Astrocyte (in vitro differentiated cells and primary cell): ENCODE data around the gene ALK. TPM values are rescaled to one million over a fixed set of nuclear protein-coding genes. Genes with fewer than 3 reads are reported as not detected.

Source experiments
- DNase-seq: peaks from one replicate; pipeline ENCODE4 v3.0.0-alpha.2; 2010; ENCODE audit warnings: low read depth
- FAIRE-seq: peaks from 2 replicates; lab custom pipeline; 2011; peaks lifted over from hg19 to GRCh38; lab: Jason Lieb, UNC
- H2AFZ ChIP-seq: 2 replicates; pipeline ENCODE4 v1.6.0; 2012; ENCODE audit warnings: low read depth, low read length, inconsistent platforms
- H3K27ac ChIP-seq: 2 replicates; pipeline ENCODE4 v1.5.1; 2011; ENCODE audit warnings: low read depth, low read length, inconsistent platforms
- H3K27me3 ChIP-seq: 2 replicates; pipeline ENCODE4 v1.6.0; 2011; ENCODE audit warnings: low read length, inconsistent platforms; ENCODE audit not compliant: insufficient read depth
- H3K36me3 ChIP-seq: 2 replicates; pipeline ENCODE4 v1.5.1; 2011; ENCODE audit warnings: low read length, inconsistent platforms; ENCODE audit not compliant: insufficient read depth
- H3K4me1 ChIP-seq: 2 replicates; pipeline ENCODE4 v1.5.1; 2011; ENCODE audit warnings: low read length, inconsistent platforms; ENCODE audit not compliant: insufficient read depth
- H3K4me2 ChIP-seq: 2 replicates; pipeline ENCODE4 v1.6.0; 2012; ENCODE audit warnings: low read length, inconsistent platforms
- H3K4me3 ChIP-seq: 2 replicates; pipeline ENCODE4 v1.5.1; 2011; ENCODE audit warnings: low read depth, mild to moderate bottlenecking, low read length, inconsistent platforms; ENCODE audit not compliant: insufficient read depth
- H3K79me2 ChIP-seq: 2 replicates; pipeline ENCODE4 v1.6.0; 2012; ENCODE audit warnings: mild to moderate bottlenecking, low read length, inconsistent platforms; ENCODE audit not compliant: insufficient read depth
- H3K9ac ChIP-seq: 2 replicates; pipeline ENCODE4 v1.6.0; 2012; ENCODE audit warnings: mild to moderate bottlenecking, low read length, inconsistent platforms
- H3K9me3 ChIP-seq: 2 replicates; pipeline ENCODE4 v1.5.1; 2012; ENCODE audit warnings: low read depth, mild to moderate bottlenecking, low read length, inconsistent platforms; ENCODE audit not compliant: insufficient read depth
- H4K20me1 ChIP-seq: 2 replicates; pipeline ENCODE4 v1.6.0; 2012; ENCODE audit warnings: low read length, inconsistent platforms; ENCODE audit not compliant: insufficient read depth
- H3K27ac Mint-ChIP-seq: one replicate; pipeline ENCODE4 v1.8.0; 2021; ENCODE audit warnings: mild to moderate bottlenecking, mixed read lengths; ENCODE audit not compliant: unreplicated experiment
- H3K27me3 Mint-ChIP-seq: one replicate; pipeline ENCODE4 v1.8.0; 2021; ENCODE audit warnings: low read depth, mixed read lengths; ENCODE audit not compliant: unreplicated experiment
- H3K36me3 Mint-ChIP-seq: one replicate; pipeline ENCODE4 v1.8.0; 2021; ENCODE audit warnings: low read depth, mixed read lengths; ENCODE audit not compliant: unreplicated experiment
- H3K4me1 Mint-ChIP-seq: one replicate; pipeline ENCODE4 v1.8.0; 2021; ENCODE audit warnings: low read depth, mixed read lengths; ENCODE audit not compliant: unreplicated experiment
- H3K4me3 Mint-ChIP-seq: one replicate; pipeline ENCODE4 v1.8.0; 2021; ENCODE audit warnings: mild to moderate bottlenecking, moderate library complexity, mixed read lengths; ENCODE audit not compliant: unreplicated experiment
- H3K9me3 Mint-ChIP-seq: one replicate; pipeline ENCODE4 v1.8.0; 2021; ENCODE audit warnings: mild to moderate bottlenecking, mixed read lengths; ENCODE audit not compliant: unreplicated experiment
- CTCF ChIP-seq: IDR thresholded peaks from 2 replicates; pipeline ENCODE4 v1.5.1; 2011; ENCODE audit warnings: low read depth, mild to moderate bottlenecking, inconsistent platforms, low read length, moderate library complexity; ENCODE audit not compliant: insufficient read depth
- EZH2 ChIP-seq: IDR thresholded peaks from 2 replicates; pipeline ENCODE4 v1.6.1; 2012; ENCODE audit warnings: mild to moderate bottlenecking, low read length, inconsistent platforms; ENCODE audit not compliant: insufficient read depth
- total RNA-seq: library from RNA; stranded (reverse); gene quantifications from 2 replicates; pipeline ENCODE4 v1.2.1, GENCODE V29; 2021

The ALK gene
- total RNA-seq, 1 donor from 2014 or later: 0.16 TPM

GRCh38 chr2:29799628-29800027 lies 121.8 kb downstream of the ALK start:
- no peaks in the 10 kb centered on the region for H3K9me3 Mint-ChIP-seq
- no peaks in the 10 kb centered on the region for H3K36me3 Mint-ChIP-seq
- Histone ChIP-seq H3K4me2 (no peak overlapping the region), H3K27ac (no peak overlapping the region), H3K27me3 (peaks cover 6% of the 10 kb centered on the region), H3K4me1 (no peaks in the 10 kb centered on the region), H3K9me3 (no peaks in the 10 kb centered on the region), H4K20me1 (no peaks in the 10 kb centered on the region), H3K36me3 (no peaks in the 10 kb centered on the region), H3K79me2 (no peaks in the 10 kb centered on the region), H2AFZ (no peak overlapping the region), H3K4me3 (no peak overlapping the region), H3K9ac (no peak overlapping the region)
- no peak overlapping the region for H3K27ac Mint-ChIP-seq
- peaks cover 12% of the 10 kb centered on the region for H3K27me3 Mint-ChIP-seq
- no peak for TF ChIP-seq EZH2
- TF ChIP-seq CTCF: no peak
- no peak overlapping the region for H3K4me3 Mint-ChIP-seq
- FAIRE-seq: no peak
- H3K4me1 Mint-ChIP-seq: no peaks in the 10 kb centered on the region
- DNase-seq: no peak

- no peaks in the 10 kb centered on the region for H4K20me1 ChIP-seq
These were observed 123.5 kb downstream of the ALK start for GRCh38 chr2:29797916-29798315.

More at GRCh38 chr2:29797916-29798315, 123.5 kb downstream of the ALK start:
- H3K36me3 ChIP-seq: no peaks in the 10 kb centered on the region
- peaks cover 12% of the 10 kb centered on the region for H3K27me3 Mint-ChIP-seq
- H3K36me3 Mint-ChIP-seq: no peaks in the 10 kb centered on the region
- H3K79me2 ChIP-seq: no peaks in the 10 kb centered on the region
- no peak overlapping the region for H3K27ac ChIP-seq
- DNase-seq: no peak
- no peak overlapping the region for H3K9ac ChIP-seq
- no peak overlapping the region for H3K4me2 ChIP-seq
- H3K27ac Mint-ChIP-seq: no peak overlapping the region
- H3K9me3 ChIP-seq: no peaks in the 10 kb centered on the region
- no peak for FAIRE-seq
- H3K4me3 ChIP-seq: no peak overlapping the region
- H2AFZ ChIP-seq: no peak overlapping the region
- peaks cover 6% of the 10 kb centered on the region for H3K27me3 ChIP-seq
- TF ChIP-seq CTCF: no peak
- no peaks in the 10 kb centered on the region for H3K4me1 Mint-ChIP-seq
- H3K9me3 Mint-ChIP-seq: peaks cover 2% of the 10 kb centered on the region
- H3K4me1 ChIP-seq: no peaks in the 10 kb centered on the region
- H3K4me3 Mint-ChIP-seq: no peak overlapping the region
